Measurements from ENCODE around the gene TRIM56. TPM values are rescaled to one million over a fixed set of nuclear protein-coding genes. Genes with fewer than 3 reads are reported as not detected.
A peak's percentile ranks its signal among the peaks of the same experiment; 100 is the strongest.

TRIM56 gene
- total and polyA plus RNA-seq, 7 donors: 6.0 to 25.6 (median 13.2) TPM

GRCh38 chr7:101096331-101096956 is 11.2 kb downstream of the TRIM56 start:
- no peak for TF ChIP-seq POLR2AphosphoS5 (IDR thresholded peaks at IDR 0.05)
- TF ChIP-seq POLR2A (IDR thresholded peaks at IDR 0.05): no peak
- TF ChIP-seq EP300 (IDR thresholded peaks at IDR 0.05): no peak
- TF ChIP-seq CTCF (IDR thresholded peaks at IDR 0.05): no peak
- no peak overlapping the region for H3K4me3 ChIP-seq
- intact Hi-C loops (cut with DNase I): loop anchor here (5.0 kb wide), 1 partner anchor 41 kb away; no protein-coding TSS in a partner anchor

GRCh38 chr7:101096957-101097347 is 11.7 kb downstream of the TRIM56 start:
- no peak for DNase-seq
- no peak for TF ChIP-seq POLR2A (IDR thresholded peaks at IDR 0.05)
- no peak for TF ChIP-seq POLR2AphosphoS5 (IDR thresholded peaks at IDR 0.05)
- TF ChIP-seq EP300 (IDR thresholded peaks at IDR 0.05): no peak
- TF ChIP-seq CTCF (IDR thresholded peaks at IDR 0.05): no peak
- 54 to 89% methylated on average over 5 of the region's 5 CpGs for WGBS, 2 donors
- intact Hi-C loops (cut with DNase I): loop anchor here (5.0 kb wide), 1 partner anchor 40 kb away; no protein-coding TSS in a partner anchor
- Histone ChIP-seq H3K4me1 (peaks cover 0 to 41% (median 23%) of the 10 kb centered on the region in 4 donors), H3K27ac (no peak overlapping the region), H3K27me3 (no peaks in the 10 kb centered on the region), H3K36me3 (no peaks in the 10 kb centered on the region), H3K9me3 (no peaks in the 10 kb centered on the region), H3K4me3 (no peak overlapping the region)

More at GRCh38 chr7:101096331-101096956, 11.2 kb downstream of the TRIM56 start:
- H3K27ac ChIP-seq: no peak overlapping the region
- H3K36me3 ChIP-seq: peaks cover 0 to under 1% (median 0%) of the 10 kb centered on the region in 4 donors
- peaks cover 0 to 39% (median 23%) of the 10 kb centered on the region in 4 donors for H3K4me1 ChIP-seq
- no peak for DNase-seq
- H3K9me3 ChIP-seq: no peaks in the 10 kb centered on the region
- H3K27me3 ChIP-seq: no peaks in the 10 kb centered on the region
- WGBS, 2 donors: 59 to 77% methylated on average over 6 of the region's 6 CpGs

- intact Hi-C loops (cut with DNase I): loop anchor here (5.0 kb wide), 1 partner anchor 40 kb away; no protein-coding TSS in a partner anchor
- no peak overlapping the region for H3K27ac ChIP-seq
- H3K9me3 ChIP-seq: no peaks in the 10 kb centered on the region
- H3K27me3 ChIP-seq: no peaks in the 10 kb centered on the region
- 51 to 66% methylated on average over 4 of the region's 4 CpGs for WGBS, 2 donors
- no peak overlapping the region for H3K4me3 ChIP-seq
- no peaks in the 10 kb centered on the region for H3K36me3 ChIP-seq
- DNase-seq: no peak
- peaks cover 0 to 41% (median 23%) of the 10 kb centered on the region in 4 donors for H3K4me1 ChIP-seq
- TF ChIP-seq EP300 (IDR thresholded peaks at IDR 0.05) (no peak), POLR2AphosphoS5 (IDR thresholded peaks at IDR 0.05) (no peak), POLR2A (IDR thresholded peaks at IDR 0.05) (no peak), CTCF (IDR thresholded peaks at IDR 0.05) (no peak)
Observed at GRCh38 chr7:101097561-101097960, 12.3 kb downstream of the TRIM56 start.

- no peaks in the 10 kb centered on the region for H3K36me3 ChIP-seq
- no peak overlapping the region for H3K4me3 ChIP-seq
- intact Hi-C loops (cut with DNase I): loop anchor here (2.0 to 5.0 kb wide), 2 partner anchors 15 to 37 kb away; partner anchors contain the start of gene TRIM56
- 29 to 46% methylated on average over 26 of the region's 26 CpGs for WGBS, 2 donors
- peak; percentile 98 for DNase-seq
- H3K4me1 ChIP-seq: peaks cover 0 to 26% (median 18%) of the 10 kb centered on the region in 4 donors
- H3K9me3 ChIP-seq: no peaks in the 10 kb centered on the region
- no peaks in the 10 kb centered on the region for H3K27me3 ChIP-seq
- TF ChIP-seq EP300 (IDR thresholded peaks at IDR 0.05) (peak in 2 of 4 donors; percentile 77 to 84), POLR2AphosphoS5 (IDR thresholded peaks at IDR 0.05) (peak; percentile 61 to 93 (median 77)), POLR2A (IDR thresholded peaks at IDR 0.05) (no peak)
- peak overlapping the region; percentile 77 to 85 (median 82) for H3K27ac ChIP-seq
Observed at GRCh38 chr7:101099969-101100781, 14.9 kb downstream of the TRIM56 start.
